IMR-90 (cell line): ENCODE data around the gene IFT57.

ENCODE experiments used
- CEBPB ChIP-seq: IDR thresholded peaks from 2 replicates; pipeline ENCODE4 v1.6.1; 2012; ENCODE audit warnings: low read depth, low read length, improper control_type of control experiment
- MXI1 ChIP-seq: IDR thresholded peaks from 2 replicates; pipeline ENCODE4 v1.6.1; 2012; ENCODE audit warnings: low read depth, mild to moderate bottlenecking, low read length, moderate library complexity, borderline replicate concordance
- TF ChIP-seq, protein P1 (sequence below): fragments of 150-350 bp; IDR thresholded peaks from 2 replicates; pipeline ENCODE4 v1.6.1; 2016; ENCODE audit warnings: low read depth, mild to moderate bottlenecking, low read length, moderate library complexity, borderline replicate concordance
- TF ChIP-seq, protein P2 (sequence below): conservative IDR thresholded peaks from 2 replicates; pipeline ENCODE4 v1.5.1; 2012; ENCODE audit warnings: mild to moderate bottlenecking, low read depth, low read length, improper control_type of control experiment

DNA sequence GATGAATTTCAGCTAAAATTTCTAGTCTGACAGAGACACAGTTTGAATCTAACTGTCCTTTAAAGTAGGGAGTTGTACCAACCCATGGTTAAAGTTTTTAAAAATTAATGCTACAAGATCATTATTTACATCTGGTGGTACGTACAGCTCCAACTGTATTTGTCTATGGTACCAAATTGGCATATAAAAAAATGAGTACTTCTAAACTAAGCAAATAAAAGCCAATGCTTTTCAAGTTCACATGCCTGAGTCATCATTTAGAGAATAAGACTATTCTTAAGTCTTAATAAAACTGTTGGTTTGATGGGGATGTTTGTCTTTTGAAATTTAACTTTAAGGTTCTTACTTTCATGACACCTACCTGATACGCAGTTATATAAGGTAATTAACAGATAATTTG lies 21.0 kb upstream of the IFT57 start:
- TF ChIP-seq, protein P1, sequence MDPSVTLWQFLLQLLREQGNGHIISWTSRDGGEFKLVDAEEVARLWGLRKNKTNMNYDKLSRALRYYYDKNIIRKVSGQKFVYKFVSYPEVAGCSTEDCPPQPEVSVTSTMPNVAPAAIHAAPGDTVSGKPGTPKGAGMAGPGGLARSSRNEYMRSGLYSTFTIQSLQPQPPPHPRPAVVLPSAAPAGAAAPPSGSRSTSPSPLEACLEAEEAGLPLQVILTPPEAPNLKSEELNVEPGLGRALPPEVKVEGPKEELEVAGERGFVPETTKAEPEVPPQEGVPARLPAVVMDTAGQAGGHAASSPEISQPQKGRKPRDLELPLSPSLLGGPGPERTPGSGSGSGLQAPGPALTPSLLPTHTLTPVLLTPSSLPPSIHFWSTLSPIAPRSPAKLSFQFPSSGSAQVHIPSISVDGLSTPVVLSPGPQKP, result no peak
- TF ChIP-seq, protein P2, sequence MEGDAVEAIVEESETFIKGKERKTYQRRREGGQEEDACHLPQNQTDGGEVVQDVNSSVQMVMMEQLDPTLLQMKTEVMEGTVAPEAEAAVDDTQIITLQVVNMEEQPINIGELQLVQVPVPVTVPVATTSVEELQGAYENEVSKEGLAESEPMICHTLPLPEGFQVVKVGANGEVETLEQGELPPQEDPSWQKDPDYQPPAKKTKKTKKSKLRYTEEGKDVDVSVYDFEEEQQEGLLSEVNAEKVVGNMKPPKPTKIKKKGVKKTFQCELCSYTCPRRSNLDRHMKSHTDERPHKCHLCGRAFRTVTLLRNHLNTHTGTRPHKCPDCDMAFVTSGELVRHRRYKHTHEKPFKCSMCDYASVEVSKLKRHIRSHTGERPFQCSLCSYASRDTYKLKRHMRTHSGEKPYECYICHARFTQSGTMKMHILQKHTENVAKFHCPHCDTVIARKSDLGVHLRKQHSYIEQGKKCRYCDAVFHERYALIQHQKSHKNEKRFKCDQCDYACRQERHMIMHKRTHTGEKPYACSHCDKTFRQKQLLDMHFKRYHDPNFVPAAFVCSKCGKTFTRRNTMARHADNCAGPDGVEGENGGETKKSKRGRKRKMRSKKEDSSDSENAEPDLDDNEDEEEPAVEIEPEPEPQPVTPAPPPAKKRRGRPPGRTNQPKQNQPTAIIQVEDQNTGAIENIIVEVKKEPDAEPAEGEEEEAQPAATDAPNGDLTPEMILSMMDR, result no peak
- TF ChIP-seq MXI1 (no peak), CEBPB (no peak)
